KMS-11 (cell line): ENCODE results near the gene ARHGAP45.

Experiments
- H2AFZ ChIP-seq: fragments of 200-600 bp; sonication (generic); 2 replicates; pipeline ENCODE4 v1.6.1; 2016; ENCODE audit warnings: antibody characterized with exemption, mixed run types, low read depth
- H3K27ac ChIP-seq: fragments of 200-600 bp; sonication (generic); 2 replicates; pipeline ENCODE4 v1.6.1; 2016; ENCODE audit warnings: mild to moderate bottlenecking, mixed run types
- H3K27me3 ChIP-seq: fragments of 200-600 bp; sonication (generic); 2 replicates; pipeline ENCODE4 v1.6.1; 2017; ENCODE audit warnings: mild to moderate bottlenecking, low read depth, mixed run types, moderate library complexity; ENCODE audit not compliant: insufficient read depth
- H3K36me3 ChIP-seq: fragments of 200-600 bp; sonication (generic); 2 replicates; pipeline ENCODE4 v1.6.1; 2017; ENCODE audit warnings: mild to moderate bottlenecking, mixed run types; ENCODE audit not compliant: insufficient read depth
- H3K4me1 ChIP-seq: fragments of 200-600 bp; sonication (generic); 2 replicates; pipeline ENCODE4 v1.6.1; 2016; ENCODE audit warnings: mild to moderate bottlenecking, low read depth, mixed run types; ENCODE audit not compliant: poor library complexity, severe bottlenecking
- H3K4me2 ChIP-seq: fragments of 200-600 bp; sonication (generic); 2 replicates; pipeline ENCODE4 v1.7.0; 2016; ENCODE audit warnings: mild to moderate bottlenecking, mixed run types
- H3K4me3 ChIP-seq: fragments of 200-600 bp; sonication (generic); IDR thresholded peaks from 2 replicates; pipeline ENCODE4 v1.6.1; 2017; ENCODE audit warnings: low read depth, low read length, mixed read lengths; ENCODE audit not compliant: insufficient read depth
- H3K79me2 ChIP-seq: fragments of 200-600 bp; sonication (generic); 2 replicates; pipeline ENCODE4 v1.6.1; 2016; ENCODE audit warnings: low read depth, mixed run types; ENCODE audit not compliant: insufficient read depth
- H3K9ac ChIP-seq: fragments of 200-600 bp; sonication (generic); 2 replicates; pipeline ENCODE4 v1.6.1; 2016; ENCODE audit warnings: mild to moderate bottlenecking, mixed run types
- H4K20me1 ChIP-seq: fragments of 200-600 bp; sonication (generic); 2 replicates; pipeline ENCODE4 v1.6.1; 2016; ENCODE audit warnings: mild to moderate bottlenecking, mixed run types; ENCODE audit not compliant: insufficient read depth
- CTCF ChIP-seq: fragments of 200-600 bp; sonication (generic); conservative IDR thresholded peaks from 2 replicates; pipeline ENCODE4 v1.6.1; 2017; ENCODE audit warnings: low read depth, mild to moderate bottlenecking, antibody characterized with exemption, low read length, moderate library complexity, mixed read lengths

ARHGAP45 gene

GRCh38 chr19:1046836-1047695 is 19.9 kb upstream of the ARHGAP45 start:
- TF ChIP-seq CTCF = no peak
- no peaks in the 10 kb centered on the region for H3K79me2 ChIP-seq
- H2AFZ ChIP-seq = no peak overlapping the region
- no peaks in the 10 kb centered on the region for H3K4me1 ChIP-seq
- no peak overlapping the region for H3K4me2 ChIP-seq
- no peaks in the 10 kb centered on the region for H3K36me3 ChIP-seq
- H3K27ac ChIP-seq = no peak overlapping the region
- no peak overlapping the region for H3K4me3 ChIP-seq
- no peaks in the 10 kb centered on the region for H3K27me3 ChIP-seq
- H3K9ac ChIP-seq = no peak overlapping the region
- no peaks in the 10 kb centered on the region for H4K20me1 ChIP-seq

- Histone ChIP-seq H3K4me1 (no peaks in the 10 kb centered on the region), H2AFZ (no peak overlapping the region), H3K9ac (no peak overlapping the region), H3K27me3 (no peaks in the 10 kb centered on the region), H3K27ac (no peak overlapping the region), H3K4me3 (no peak overlapping the region), H3K79me2 (no peaks in the 10 kb centered on the region), H4K20me1 (no peaks in the 10 kb centered on the region), H3K4me2 (no peak overlapping the region), H3K36me3 (no peaks in the 10 kb centered on the region)
- TF ChIP-seq CTCF = no peak
Measured at GRCh38 chr19:1047696-1048147, 19.2 kb upstream of the ARHGAP45 start.

GRCh38 chr19:1049106-1049505 is 17.9 kb upstream of the ARHGAP45 start:
- H3K27me3 ChIP-seq = no peaks in the 10 kb centered on the region
- H3K27ac ChIP-seq = no peak overlapping the region
- H2AFZ ChIP-seq = no peak overlapping the region
- no peak overlapping the region for H3K9ac ChIP-seq
- no peak overlapping the region for H3K4me2 ChIP-seq
- no peaks in the 10 kb centered on the region for H3K4me1 ChIP-seq
- TF ChIP-seq CTCF = no peak
- H4K20me1 ChIP-seq = no peaks in the 10 kb centered on the region
- H3K36me3 ChIP-seq = no peaks in the 10 kb centered on the region
- no peaks in the 10 kb centered on the region for H3K79me2 ChIP-seq
- H3K4me3 ChIP-seq = no peak overlapping the region

GRCh38 chr19:1049800-1050199 is 17.2 kb upstream of the ARHGAP45 start:
- no peak for TF ChIP-seq CTCF
- H2AFZ ChIP-seq = no peak overlapping the region
- H3K9ac ChIP-seq = no peak overlapping the region
- H3K27ac ChIP-seq = no peak overlapping the region
- no peak overlapping the region for H3K4me2 ChIP-seq
- H3K79me2 ChIP-seq = no peaks in the 10 kb centered on the region
- H3K4me1 ChIP-seq = no peaks in the 10 kb centered on the region
- no peaks in the 10 kb centered on the region for H4K20me1 ChIP-seq
- no peaks in the 10 kb centered on the region for H3K27me3 ChIP-seq
- H3K36me3 ChIP-seq = no peaks in the 10 kb centered on the region
- no peak overlapping the region for H3K4me3 ChIP-seq
